Measurements from ENCODE around the gene COLEC11.
A peak's percentile ranks its signal among the peaks of the same experiment; 100 is the strongest.

Gene COLEC11

DNA sequence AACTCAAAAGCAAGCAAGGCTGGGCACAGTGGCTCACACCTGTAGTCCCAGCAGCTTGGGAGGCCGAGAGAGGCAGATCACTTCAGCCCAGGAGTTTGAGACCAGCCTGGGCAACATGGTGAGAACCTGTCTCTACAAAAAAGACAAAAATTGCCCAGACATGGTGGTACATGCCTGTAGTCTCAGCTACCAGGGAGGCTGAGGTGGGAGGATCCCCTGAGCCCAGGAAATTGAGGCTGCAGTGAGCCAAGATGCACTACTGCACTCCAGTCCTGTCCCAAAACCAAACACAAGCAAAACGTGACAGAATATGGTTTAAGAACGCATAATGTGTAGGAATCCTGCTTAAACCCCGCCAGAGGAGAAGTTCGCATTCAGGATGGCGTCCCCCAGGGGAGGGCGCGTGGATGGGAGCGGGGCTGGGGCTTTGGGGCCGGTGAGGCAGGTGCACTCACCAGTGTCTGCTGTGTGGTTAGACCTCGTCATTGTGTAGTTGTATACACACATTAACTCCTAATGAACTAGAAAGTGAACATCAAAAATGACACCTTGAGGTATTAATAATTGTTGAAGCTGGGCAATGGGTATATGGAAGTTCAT, 5.4 kb downstream of the COLEC11 start:
- WGBS (ENCODE audit: insufficient coverage): 100% methylated on average over 3 of the region's 11 CpGs
- Histone ChIP-seq H3K36me3 (ENCODE audit: control insufficient read depth in 4 of 4, insufficient read depth in 4 of 4, low read length in 3 of 4) (no peaks in the 10 kb centered on the region), H3K4me3 (ENCODE audit: control insufficient read depth in 1 of 7, extremely low read depth in 1 of 7, insufficient read depth in 4 of 7, low read depth in 2 of 7, low read length in 6 of 7) (no peak overlapping the region), H3K27ac (ENCODE audit: insufficient read depth in 1 of 2, low read depth in 1 of 2, low read length in 2 of 2, poor library complexity in 1 of 2, severe bottlenecking in 2 of 2) (no peak overlapping the region), H3K4me1 (ENCODE audit: control extremely low read depth in 1 of 4, control insufficient read depth in 4 of 4, insufficient read depth in 4 of 4, low read length in 3 of 4) (peaks cover 0 to 8% (median 0%) of the 10 kb centered on the region in 4 experiments), H3K9me3 (ENCODE audit: control extremely low read depth in 1 of 5, control insufficient read depth in 4 of 5, insufficient read depth in 2 of 5, low read depth in 1 of 5, low read length in 4 of 5) (no peaks in the 10 kb centered on the region), H3K27me3 (replicated peaks in 2 of 5; ENCODE audit: control insufficient read depth in 4 of 5, insufficient read depth in 5 of 5, low read length in 4 of 5) (peaks cover 0 to 4% (median 0%) of the 10 kb centered on the region in 5 experiments)
- no peak for DNase-seq
- ChIA-PET POLR2A (no interaction called here), CTCF (no interaction called here)

- H3K27ac ChIP-seq (ENCODE audit: insufficient read depth in 1 of 2, low read depth in 1 of 2, low read length in 2 of 2, poor library complexity in 1 of 2, severe bottlenecking in 2 of 2): no peak overlapping the region
- POLR2A ChIA-PET: no interaction called here
- H3K4me3 ChIP-seq (ENCODE audit: control insufficient read depth in 1 of 7, extremely low read depth in 1 of 7, insufficient read depth in 4 of 7, low read depth in 2 of 7, low read length in 6 of 7): no peak overlapping the region
- peaks cover 0 to 8% (median 0%) of the 10 kb centered on the region in 4 experiments for H3K4me1 ChIP-seq (ENCODE audit: control extremely low read depth in 1 of 4, control insufficient read depth in 4 of 4, insufficient read depth in 4 of 4, low read length in 3 of 4)
- no peaks in the 10 kb centered on the region for H3K36me3 ChIP-seq (ENCODE audit: control insufficient read depth in 4 of 4, insufficient read depth in 4 of 4, low read length in 3 of 4)
- H3K9me3 ChIP-seq (ENCODE audit: control extremely low read depth in 1 of 5, control insufficient read depth in 4 of 5, insufficient read depth in 2 of 5, low read depth in 1 of 5, low read length in 4 of 5): no peaks in the 10 kb centered on the region
- CTCF ChIA-PET: no interaction called here
- DNase-seq: no peak
- 96% methylated on average over 18 of the region's 22 CpGs for WGBS (ENCODE audit: insufficient coverage)
- no peaks in the 10 kb centered on the region for H3K27me3 ChIP-seq (replicated peaks in 2 of 5; ENCODE audit: control insufficient read depth in 4 of 5, insufficient read depth in 5 of 5, low read length in 4 of 5)
Observed at GRCh38 chr2:3601561-3602271, 6.8 kb downstream of the COLEC11 start.

- Histone ChIP-seq H3K36me3 (ENCODE audit: control insufficient read depth in 4 of 4, insufficient read depth in 4 of 4, low read length in 3 of 4) (no peaks in the 10 kb centered on the region), H3K4me1 (ENCODE audit: control extremely low read depth in 1 of 4, control insufficient read depth in 4 of 4, insufficient read depth in 4 of 4, low read length in 3 of 4) (peaks cover 0 to 8% (median 0%) of the 10 kb centered on the region in 4 experiments), H3K4me3 (ENCODE audit: control insufficient read depth in 1 of 7, extremely low read depth in 1 of 7, insufficient read depth in 4 of 7, low read depth in 2 of 7, low read length in 6 of 7) (no peak overlapping the region), H3K27me3 (replicated peaks in 2 of 5; ENCODE audit: control insufficient read depth in 4 of 5, insufficient read depth in 5 of 5, low read length in 4 of 5) (no peaks in the 10 kb centered on the region), H3K9me3 (ENCODE audit: control extremely low read depth in 1 of 5, control insufficient read depth in 4 of 5, insufficient read depth in 2 of 5, low read depth in 1 of 5, low read length in 4 of 5) (no peaks in the 10 kb centered on the region), H3K27ac (ENCODE audit: insufficient read depth in 1 of 2, low read depth in 1 of 2, low read length in 2 of 2, poor library complexity in 1 of 2, severe bottlenecking in 2 of 2) (no peak overlapping the region)
- no peak for DNase-seq
- 93% methylated on average over 23 of the region's 25 CpGs for WGBS (ENCODE audit: insufficient coverage)
- POLR2A ChIA-PET: no interaction called here
- CTCF ChIA-PET: no interaction called here
Observed at GRCh38 chr2:3602553-3603339, 7.8 kb downstream of the COLEC11 start.

- no peaks in the 10 kb centered on the region for H3K36me3 ChIP-seq (ENCODE audit: control insufficient read depth in 4 of 4, insufficient read depth in 4 of 4, low read length in 3 of 4)
- H3K27ac ChIP-seq (ENCODE audit: insufficient read depth in 1 of 2, low read depth in 1 of 2, low read length in 2 of 2, poor library complexity in 1 of 2, severe bottlenecking in 2 of 2): no peak overlapping the region
- no peaks in the 10 kb centered on the region for H3K9me3 ChIP-seq (ENCODE audit: control extremely low read depth in 1 of 5, control insufficient read depth in 4 of 5, insufficient read depth in 2 of 5, low read depth in 1 of 5, low read length in 4 of 5)
- H3K4me3 ChIP-seq (ENCODE audit: control insufficient read depth in 1 of 7, extremely low read depth in 1 of 7, insufficient read depth in 4 of 7, low read depth in 2 of 7, low read length in 6 of 7): no peak overlapping the region
- 97% methylated on average over 16 of the region's 19 CpGs for WGBS (ENCODE audit: insufficient coverage)
- DNase-seq: no peak
- ChIA-PET POLR2A (no interaction called here), CTCF (no interaction called here)
- H3K27me3 ChIP-seq (replicated peaks in 2 of 5; ENCODE audit: control insufficient read depth in 4 of 5, insufficient read depth in 5 of 5, low read length in 4 of 5): no peaks in the 10 kb centered on the region
- H3K4me1 ChIP-seq (ENCODE audit: control extremely low read depth in 1 of 4, control insufficient read depth in 4 of 4, insufficient read depth in 4 of 4, low read length in 3 of 4): peaks cover 0 to 8% (median 0%) of the 10 kb centered on the region in 4 experiments
Observed at GRCh38 chr2:3603536-3604206, 8.8 kb downstream of the COLEC11 start.

- over 99% methylated on average over 13 of the region's 16 CpGs for WGBS (ENCODE audit: insufficient coverage)
Observed at GRCh38 chr2:3604207-3604877, 9.4 kb downstream of the COLEC11 start.

GRCh38 chr2:3604991-3605961, 10.4 kb downstream of the COLEC11 start:
- Histone ChIP-seq H3K36me3 (ENCODE audit: control insufficient read depth in 4 of 4, insufficient read depth in 4 of 4, low read length in 3 of 4) (no peaks in the 10 kb centered on the region), H3K9me3 (ENCODE audit: control extremely low read depth in 1 of 5, control insufficient read depth in 4 of 5, insufficient read depth in 2 of 5, low read depth in 1 of 5, low read length in 4 of 5) (no peaks in the 10 kb centered on the region), H3K27me3 (replicated peaks in 2 of 5; ENCODE audit: control insufficient read depth in 4 of 5, insufficient read depth in 5 of 5, low read length in 4 of 5) (no peaks in the 10 kb centered on the region), H3K27ac (ENCODE audit: insufficient read depth in 1 of 2, low read depth in 1 of 2, low read length in 2 of 2, poor library complexity in 1 of 2, severe bottlenecking in 2 of 2) (no peak overlapping the region), H3K4me3 (ENCODE audit: control insufficient read depth in 1 of 7, extremely low read depth in 1 of 7, insufficient read depth in 4 of 7, low read depth in 2 of 7, low read length in 6 of 7) (no peak overlapping the region), H3K4me1 (ENCODE audit: control extremely low read depth in 1 of 4, control insufficient read depth in 4 of 4, insufficient read depth in 4 of 4, low read length in 3 of 4) (peaks cover 0 to 6% (median 0%) of the 10 kb centered on the region in 4 experiments)
- DNase-seq: peak in 1 of 3 donors; percentile 67
- WGBS (ENCODE audit: insufficient coverage): 97% methylated on average over 9 of the region's 44 CpGs
- ChIA-PET CTCF (no interaction called here), POLR2A (no interaction called here)

More at GRCh38 chr2:3604207-3604877, 9.4 kb downstream of the COLEC11 start:
- DNase-seq: no peak
- POLR2A ChIA-PET: no interaction called here
- H3K27me3 ChIP-seq (replicated peaks in 2 of 5; ENCODE audit: control insufficient read depth in 4 of 5, insufficient read depth in 5 of 5, low read length in 4 of 5): no peaks in the 10 kb centered on the region
- H3K4me1 ChIP-seq (ENCODE audit: control extremely low read depth in 1 of 4, control insufficient read depth in 4 of 4, insufficient read depth in 4 of 4, low read length in 3 of 4): peaks cover 0 to 6% (median 0%) of the 10 kb centered on the region in 4 experiments
- CTCF ChIA-PET: no interaction called here
- H3K9me3 ChIP-seq (ENCODE audit: control extremely low read depth in 1 of 5, control insufficient read depth in 4 of 5, insufficient read depth in 2 of 5, low read depth in 1 of 5, low read length in 4 of 5): no peaks in the 10 kb centered on the region
- H3K27ac ChIP-seq (ENCODE audit: insufficient read depth in 1 of 2, low read depth in 1 of 2, low read length in 2 of 2, poor library complexity in 1 of 2, severe bottlenecking in 2 of 2): no peak overlapping the region
- H3K4me3 ChIP-seq (ENCODE audit: control insufficient read depth in 1 of 7, extremely low read depth in 1 of 7, insufficient read depth in 4 of 7, low read depth in 2 of 7, low read length in 6 of 7): no peak overlapping the region
- no peaks in the 10 kb centered on the region for H3K36me3 ChIP-seq (ENCODE audit: control insufficient read depth in 4 of 4, insufficient read depth in 4 of 4, low read length in 3 of 4)
